ENCODE measurements around the gene TEDC2.
"Not testable (repeated sequence)": the region's sequence is repeated elsewhere in the genome, so short reads cannot be mapped to it uniquely, and the experiment has no call there.

TEDC2 gene, protein sequence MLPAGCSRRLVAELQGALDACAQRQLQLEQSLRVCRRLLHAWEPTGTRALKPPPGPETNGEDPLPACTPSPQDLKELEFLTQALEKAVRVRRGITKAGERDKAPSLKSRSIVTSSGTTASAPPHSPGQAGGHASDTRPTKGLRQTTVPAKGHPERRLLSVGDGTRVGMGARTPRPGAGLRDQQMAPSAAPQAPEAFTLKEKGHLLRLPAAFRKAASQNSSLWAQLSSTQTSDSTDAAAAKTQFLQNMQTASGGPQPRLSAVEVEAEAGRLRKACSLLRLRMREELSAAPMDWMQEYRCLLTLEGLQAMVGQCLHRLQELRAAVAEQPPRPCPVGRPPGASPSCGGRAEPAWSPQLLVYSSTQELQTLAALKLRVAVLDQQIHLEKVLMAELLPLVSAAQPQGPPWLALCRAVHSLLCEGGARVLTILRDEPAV

GRCh38 chr16:2459647-2460390 is at the start of gene TEDC2:
Gene TEDC2 (plus strand): TSS chr16:2460109. CDS start chr16:2460145, 36 bp downstream.
- DNase-seq, result peak; percentile 98

- DNase-seq, result no peak
Measured at GRCh38 chr16:2415085-2415484, 44.8 kb upstream of the TEDC2 start.

DNA sequence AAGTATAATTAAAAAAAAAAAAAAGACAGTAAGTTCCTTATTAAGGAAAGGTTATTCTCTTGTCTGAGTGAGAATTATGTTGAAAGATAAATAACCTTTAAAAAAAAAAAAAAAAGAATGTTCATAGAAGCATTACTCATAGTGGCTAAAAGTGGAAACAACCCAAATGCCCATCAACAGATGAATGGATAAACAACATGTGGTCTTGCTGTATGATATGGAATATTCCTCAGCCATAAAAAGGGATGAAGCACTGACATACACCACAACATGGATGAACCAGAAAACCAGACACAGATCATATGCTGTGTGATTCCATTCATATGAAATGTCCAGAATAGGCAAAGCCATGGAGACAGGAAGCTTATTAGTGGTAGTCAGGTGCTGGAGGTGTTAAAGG is 39.9 kb upstream of the TEDC2 start:
- DNase-seq, result no peak

DNA sequence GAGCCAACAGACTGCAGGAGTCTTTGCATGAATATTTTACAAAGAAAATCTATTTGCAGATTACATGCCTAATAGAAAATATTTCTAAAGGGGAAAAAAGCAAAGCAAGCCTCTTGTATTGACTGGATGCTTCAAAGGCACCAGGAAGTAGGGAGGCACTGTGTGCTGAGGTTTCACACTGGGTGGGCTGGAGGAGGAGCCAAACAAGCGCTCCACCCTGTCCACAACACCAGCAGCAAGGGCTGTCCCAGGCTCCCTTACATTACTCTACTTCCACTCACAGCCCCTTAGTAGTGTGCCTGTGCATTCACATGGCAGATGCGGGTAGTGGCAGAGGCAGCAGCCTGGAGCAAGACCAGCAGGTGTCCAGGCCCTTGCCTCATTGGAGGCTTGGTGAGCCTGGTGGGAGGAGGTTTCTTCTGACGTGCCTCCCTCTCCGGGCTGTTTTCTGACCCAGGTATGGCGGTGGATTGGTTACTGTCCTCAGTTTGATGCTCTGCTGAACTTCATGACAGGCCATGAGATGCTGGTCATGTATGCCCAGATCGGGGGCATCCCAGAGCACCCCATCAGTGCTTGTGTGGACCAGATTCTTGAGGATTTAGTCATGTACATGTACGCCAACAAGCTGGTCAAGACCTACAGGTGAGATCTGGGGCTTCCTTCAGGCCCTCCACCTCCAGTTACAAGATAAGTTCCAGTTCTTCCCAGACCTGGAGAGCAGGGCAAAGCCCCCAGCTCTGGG is 37.6 kb upstream of the TEDC2 start:
- DNase-seq, result no peak

DNA sequence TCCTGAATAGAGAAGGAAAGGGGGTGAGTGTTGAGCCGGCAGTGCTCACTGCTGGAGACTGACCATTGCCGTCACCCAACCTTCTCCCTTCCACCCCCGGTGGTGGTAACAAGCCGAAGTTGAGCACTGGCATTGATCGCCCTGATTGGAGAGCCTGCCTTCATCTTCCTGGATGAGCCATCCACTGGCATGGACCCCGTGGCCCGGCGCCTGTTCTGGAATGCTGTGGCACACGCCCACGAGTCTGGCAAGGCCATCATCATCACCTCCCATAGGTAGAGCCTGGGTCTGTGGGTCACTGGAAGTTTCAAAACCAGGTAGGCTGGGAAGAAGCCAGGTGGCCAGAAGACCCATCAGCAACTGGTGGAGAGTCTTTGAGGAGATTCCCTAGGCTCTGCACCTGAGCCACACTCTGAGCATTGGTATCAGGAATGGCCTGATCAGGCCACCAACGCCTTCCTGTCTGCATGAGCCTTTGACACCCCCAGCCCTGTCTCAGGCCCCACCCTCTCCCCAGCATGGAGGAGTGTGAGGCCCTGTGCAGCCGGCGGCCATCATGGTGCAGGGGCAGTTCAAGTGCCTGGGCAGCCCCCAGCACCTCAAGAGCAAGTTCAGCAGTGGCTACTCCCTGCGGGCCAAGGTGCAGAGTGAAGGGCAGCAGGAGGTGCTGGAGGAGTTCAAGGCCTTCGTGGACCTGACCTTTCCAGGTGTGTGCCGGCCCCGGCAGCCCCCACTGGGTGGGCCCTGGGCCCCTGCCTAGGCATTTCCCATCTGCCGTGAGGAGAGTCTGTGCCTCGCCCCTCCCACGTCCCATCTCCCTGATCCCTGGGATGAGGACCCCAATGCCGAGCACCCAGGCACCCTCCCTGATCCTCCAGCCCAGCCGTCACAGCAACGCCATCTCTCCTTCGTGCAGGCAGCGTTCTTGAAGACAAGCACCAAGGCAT is 35.6 kb upstream of the TEDC2 start:
- no peak for DNase-seq

DNA sequence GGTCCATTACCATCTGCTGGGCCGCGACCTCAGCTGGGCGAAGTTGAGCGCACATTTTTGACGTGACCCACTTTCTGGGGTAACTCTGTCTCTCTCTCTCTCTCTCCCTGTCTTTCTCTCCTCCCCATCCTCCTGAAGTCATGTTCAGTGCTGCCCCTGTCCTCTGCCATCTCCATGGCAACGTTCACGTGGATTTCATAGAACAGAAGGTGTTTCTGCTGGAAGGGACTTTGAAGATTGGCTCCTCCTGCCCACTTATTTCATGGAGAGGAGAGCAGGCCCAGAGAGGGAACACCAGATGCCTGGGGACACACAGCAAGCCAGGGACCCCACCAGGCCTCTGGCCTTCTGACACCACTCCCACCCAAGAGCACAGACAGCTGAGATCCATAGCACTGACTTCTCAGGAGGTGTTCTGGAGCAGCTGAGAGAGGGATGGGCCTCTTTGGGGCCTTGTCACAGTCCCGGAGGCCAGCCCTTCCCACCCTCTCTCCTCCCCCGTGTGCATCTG is 34.8 kb upstream of the TEDC2 start:
- DNase-seq, result no peak

DNA sequence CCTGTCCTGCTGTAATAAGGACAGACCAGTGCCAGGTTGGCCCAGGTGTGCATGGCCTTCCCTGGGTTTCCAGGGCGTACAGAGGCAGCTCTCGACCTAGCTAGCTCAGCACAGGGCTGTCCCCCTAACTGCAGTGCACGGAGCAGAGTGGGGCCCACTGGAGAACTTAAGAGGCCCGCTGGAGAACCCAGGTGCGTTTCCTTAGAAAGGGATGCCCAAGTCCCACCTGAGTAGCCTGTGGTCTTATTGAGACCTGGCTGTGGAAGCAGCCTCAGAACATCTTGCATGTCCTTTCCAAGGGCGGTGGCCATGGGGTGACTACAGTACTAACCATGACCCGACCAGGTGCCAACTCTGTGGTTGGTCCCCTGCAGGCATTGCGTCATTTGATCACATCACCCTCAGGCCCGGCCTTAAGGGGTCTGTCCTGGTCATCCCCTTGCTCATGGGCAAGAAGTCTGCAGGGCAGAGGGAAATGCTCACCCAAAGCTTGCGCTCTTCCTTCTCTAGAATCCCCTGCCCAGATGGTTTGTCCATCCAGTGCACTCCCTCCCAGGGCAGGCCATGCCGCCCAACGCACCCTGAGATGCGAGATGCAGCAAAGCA is 34.0 kb upstream of the TEDC2 start:
- no peak for DNase-seq

- DNase-seq, result no peak
Measured at GRCh38 chr16:2426941-2427361, 33.0 kb upstream of the TEDC2 start.

GRCh38 chr16:2427526-2427925 is 32.4 kb upstream of the TEDC2 start:
- DNase-seq, result no peak

DNA sequence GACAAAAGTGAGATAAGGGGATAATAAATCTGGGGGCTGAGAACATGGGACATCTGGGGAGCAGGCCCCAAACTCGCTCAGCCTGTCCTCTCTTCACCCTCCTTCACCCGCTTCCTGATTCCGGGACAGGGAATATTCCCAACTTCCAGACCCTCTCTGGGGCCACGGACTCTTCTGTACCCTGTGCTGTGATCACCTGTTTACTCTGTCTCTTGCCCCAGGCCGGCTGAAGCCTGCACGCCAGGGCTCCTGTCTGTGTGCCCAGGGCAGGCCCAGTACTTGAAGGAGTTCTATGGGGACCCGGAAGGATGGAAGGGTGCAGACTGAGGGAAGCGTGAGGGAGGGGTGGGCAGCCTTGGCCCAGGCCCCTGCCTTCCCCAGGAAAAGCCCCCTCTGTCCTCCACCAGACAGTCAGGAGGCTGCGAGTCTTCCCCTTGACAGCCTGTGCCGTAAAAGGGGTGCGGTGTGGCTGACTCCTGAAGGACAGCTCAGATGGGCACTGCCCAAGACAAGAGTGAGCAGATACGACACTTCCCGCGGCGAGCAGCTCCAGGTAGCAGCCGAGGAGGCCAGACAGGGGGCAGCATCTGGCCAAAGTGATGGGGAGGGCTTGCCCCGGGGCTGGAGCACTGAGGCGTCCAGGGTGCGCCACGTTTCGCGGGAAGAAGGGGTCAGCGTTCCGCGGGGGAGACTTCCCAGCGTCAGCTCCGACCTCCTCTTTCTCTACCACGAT is 31.7 kb upstream of the TEDC2 start:
- DNase-seq, result no peak

DNA sequence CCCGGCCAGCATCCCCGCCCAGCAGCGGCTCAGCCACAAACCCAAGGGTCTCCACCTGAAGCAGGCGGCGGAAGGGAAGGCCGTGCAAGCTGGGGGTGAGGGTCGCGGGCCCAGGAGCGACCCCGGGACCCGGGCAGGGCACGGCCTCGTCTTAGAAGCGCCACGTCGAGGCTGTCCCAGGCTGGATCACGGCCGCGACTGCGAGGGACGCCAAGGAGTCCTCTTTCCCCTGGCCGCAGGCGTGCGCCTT is 31.2 kb upstream of the TEDC2 start:
- DNase-seq, result no peak

GRCh38 chr16:2429034-2429770 is 30.7 kb upstream of the TEDC2 start, which contains the start of gene CCNF:
Gene CCNF (plus strand): TSS chr16:2429447. CDS start chr16:2429482, 35 bp downstream.
- peak; percentile 98 for DNase-seq

DNA sequence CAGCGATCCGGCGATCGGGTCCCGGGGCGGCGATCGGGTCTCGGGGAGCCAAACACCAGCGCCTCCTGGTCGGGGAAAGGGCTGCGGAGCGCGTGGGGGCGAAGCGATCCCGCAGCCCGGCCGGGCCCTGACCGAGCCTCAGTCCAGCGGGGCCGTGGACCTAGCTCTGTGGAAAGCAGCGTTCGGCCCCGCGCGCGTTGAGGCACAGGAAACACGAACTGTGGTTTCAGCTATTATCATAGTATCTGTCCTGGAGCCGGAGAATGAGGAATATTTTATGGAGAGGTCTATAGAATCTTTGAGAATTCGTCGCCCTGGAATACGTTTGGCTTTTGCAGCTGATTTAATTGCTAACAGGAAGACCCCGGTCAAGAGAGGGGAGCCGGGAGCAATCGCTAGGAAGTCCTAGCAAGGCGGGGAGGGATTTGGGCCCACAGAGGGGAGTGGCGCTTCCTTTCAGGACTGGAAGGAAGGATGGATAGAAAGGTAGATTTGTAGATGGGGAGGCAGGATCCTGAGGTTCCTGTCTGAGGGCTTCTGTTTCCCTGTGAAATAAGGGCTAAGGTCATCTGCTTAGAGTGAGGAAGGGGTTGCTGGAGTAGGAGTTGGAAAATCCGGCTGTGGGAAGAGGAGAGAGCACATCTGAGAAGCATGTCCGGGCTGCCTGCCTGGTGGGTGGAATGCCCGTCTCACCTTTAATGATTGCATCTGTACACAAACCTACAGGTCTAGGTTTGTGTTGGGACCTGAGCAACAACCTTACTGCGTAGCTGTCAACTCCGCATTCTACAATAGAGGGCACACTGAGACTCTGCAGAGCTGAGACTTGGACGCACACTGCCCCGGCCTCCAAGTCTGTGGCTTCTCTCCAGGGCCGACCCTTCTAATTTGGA is 29.9 kb upstream of the TEDC2 start:
- DNase-seq, result no peak

DNA sequence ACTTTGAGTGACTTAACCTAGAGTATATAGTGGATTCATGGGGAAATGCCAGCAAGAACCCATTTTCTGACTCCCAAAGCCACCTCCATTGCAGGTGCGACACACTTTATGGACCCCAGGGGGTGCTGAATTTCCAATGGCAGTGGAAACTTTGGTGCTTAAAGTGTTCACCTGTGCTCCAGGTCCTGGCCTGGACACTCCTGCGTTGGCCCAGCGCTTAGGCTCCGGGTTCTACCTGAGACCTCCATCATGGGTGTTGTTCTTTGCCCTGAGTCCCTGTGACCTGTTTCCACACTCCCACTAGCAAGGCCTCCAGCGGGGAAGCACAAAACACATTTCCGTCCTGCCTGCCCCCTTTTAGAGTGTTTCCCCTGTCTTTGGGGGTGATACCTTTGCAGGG is 27.6 kb upstream of the TEDC2 start:
- DNase-seq, result no peak

GRCh38 chr16:2432801-2433505 is 27.0 kb upstream of the TEDC2 start:
- no peak for DNase-seq

- DNase-seq, result not testable (repeated sequence)
Measured at GRCh38 chr16:2435236-2435635, 24.7 kb upstream of the TEDC2 start.

GRCh38 chr16:2436110-2436509 is 23.8 kb upstream of the TEDC2 start:
- DNase-seq, result no peak

DNA sequence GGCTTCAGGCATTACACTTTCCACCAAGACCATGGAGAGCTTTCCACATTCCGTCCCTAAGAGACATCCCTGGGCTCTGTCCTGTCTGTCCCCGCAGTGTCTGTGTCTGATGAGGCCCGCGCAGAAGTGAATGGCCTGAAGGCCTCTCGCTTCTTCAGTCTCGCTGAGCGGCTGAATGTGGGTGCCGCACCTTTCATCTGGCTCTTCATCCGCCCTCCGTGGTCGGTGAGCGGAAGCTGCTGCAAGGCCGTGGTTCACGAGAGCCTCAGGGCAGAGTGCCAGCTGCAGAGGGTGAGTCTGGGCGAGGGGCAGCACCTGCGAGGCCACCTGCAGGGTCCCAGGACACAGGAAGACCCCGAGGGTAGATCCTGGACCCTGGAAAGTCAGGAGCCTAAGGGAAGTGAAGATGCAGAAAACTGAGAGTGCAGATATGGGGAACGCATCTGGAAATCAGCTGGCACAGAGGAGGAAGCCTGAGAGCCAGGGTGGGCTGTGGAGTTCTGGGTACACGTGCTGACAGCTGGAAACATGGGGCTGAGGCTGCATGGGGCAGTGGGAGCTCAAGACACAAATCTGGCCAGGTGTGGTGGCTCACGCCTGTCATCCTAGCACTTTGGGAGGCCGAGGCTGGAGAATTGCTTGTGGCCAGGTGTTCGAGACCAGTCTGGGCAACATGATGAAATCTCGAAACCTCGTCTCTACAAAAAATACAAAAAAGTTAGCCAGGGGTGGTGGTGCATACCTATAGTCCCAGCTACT is 22.7 kb upstream of the TEDC2 start:
- no peak for DNase-seq

Data from stimulated activated CD4-positive, alpha-beta T cell treated with anti-CD3 and anti-CD28 coated beads, Interleukin-4, amount 100 ng/mL, for 1 hour (primary cell).